DND-41 (cell line): ENCODE measurements around the gene DDX47.

Source experiments
- CTCF ChIP-seq: IDR thresholded peaks from 2 replicates; pipeline ENCODE4 v1.5.1; 2012; ENCODE audit warnings: borderline replicate concordance, low read length, moderate library complexity, mild to moderate bottlenecking; ENCODE audit not compliant: poor library complexity, severe bottlenecking; ENCODE audit errors: extremely low read depth
- EZH2 ChIP-seq: IDR thresholded peaks from 3 replicates; pipeline ENCODE4 v1.6.1; 2012; ENCODE audit warnings: borderline replicate concordance, low read depth, mild to moderate bottlenecking, moderate library complexity, low read length, inconsistent platforms; ENCODE audit not compliant: severe bottlenecking

- no peak for TF ChIP-seq CTCF
- TF ChIP-seq EZH2 = no peak
Measured at GRCh38 chr12:12788131-12788530, 25.0 kb upstream of the DDX47 start.
